HG03196 (cell line): Measurements from ENCODE around the gene ZNF503.

ENCODE experiments used
- ATAC-seq: cut with Tn5 transposase; IDR thresholded peaks from one replicate; pipeline ENCODE4 v1.9.1; 2021; ENCODE audit not compliant: unreplicated experiment

ZNF503 gene

DNA sequence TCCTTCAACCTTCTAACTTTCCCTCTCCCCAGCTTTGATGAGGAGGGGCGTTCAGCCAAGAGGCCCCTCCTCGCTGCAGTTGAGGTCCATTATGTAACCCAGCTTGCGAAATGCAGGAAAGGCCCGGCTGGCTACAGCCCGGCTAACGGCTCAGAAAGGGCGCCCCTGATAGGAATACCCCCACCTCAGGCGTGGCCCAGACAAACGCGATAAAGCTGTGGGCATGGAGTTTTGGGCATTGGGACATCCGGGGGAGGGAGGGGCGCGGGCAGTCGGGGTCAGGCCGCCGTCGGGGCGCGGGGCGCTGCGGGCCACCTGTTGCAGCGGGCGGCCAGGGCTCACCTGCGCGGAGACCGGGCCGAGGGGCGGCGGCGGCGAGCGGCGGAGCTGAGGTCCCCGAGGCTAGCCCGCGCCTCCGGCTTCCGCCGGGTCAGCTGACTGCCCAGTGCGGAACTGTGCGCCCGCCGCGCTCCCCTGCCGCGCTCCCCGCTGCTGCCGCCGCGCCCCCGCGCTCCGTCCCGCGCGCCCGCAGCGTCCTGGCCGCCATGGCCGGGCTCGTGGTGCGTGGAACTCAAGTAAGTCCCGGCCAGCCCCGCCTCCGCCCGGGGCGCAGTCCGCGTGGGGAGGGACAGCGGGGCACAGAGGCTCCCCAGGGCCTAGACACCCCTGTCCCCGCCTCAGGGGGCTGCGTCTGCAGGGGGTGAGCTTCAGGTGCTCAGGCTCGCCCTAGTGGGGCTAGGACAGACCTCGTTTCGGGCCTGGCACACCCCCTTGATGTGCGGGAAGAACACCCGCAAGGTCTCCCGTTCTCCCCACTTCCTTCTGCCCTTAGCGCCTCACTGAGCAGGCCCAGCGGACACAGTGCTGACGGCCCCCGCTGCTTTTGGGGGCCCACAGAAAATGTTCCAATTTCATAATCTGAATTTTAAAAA is 29.9 kb upstream of the ZNF503 start, which contains the start of gene LRMDA:
Gene LRMDA, plus strand, starts transcription at position 445 of the 932 bp plus-strand sequence.
- ATAC-seq, result no peak

DNA sequence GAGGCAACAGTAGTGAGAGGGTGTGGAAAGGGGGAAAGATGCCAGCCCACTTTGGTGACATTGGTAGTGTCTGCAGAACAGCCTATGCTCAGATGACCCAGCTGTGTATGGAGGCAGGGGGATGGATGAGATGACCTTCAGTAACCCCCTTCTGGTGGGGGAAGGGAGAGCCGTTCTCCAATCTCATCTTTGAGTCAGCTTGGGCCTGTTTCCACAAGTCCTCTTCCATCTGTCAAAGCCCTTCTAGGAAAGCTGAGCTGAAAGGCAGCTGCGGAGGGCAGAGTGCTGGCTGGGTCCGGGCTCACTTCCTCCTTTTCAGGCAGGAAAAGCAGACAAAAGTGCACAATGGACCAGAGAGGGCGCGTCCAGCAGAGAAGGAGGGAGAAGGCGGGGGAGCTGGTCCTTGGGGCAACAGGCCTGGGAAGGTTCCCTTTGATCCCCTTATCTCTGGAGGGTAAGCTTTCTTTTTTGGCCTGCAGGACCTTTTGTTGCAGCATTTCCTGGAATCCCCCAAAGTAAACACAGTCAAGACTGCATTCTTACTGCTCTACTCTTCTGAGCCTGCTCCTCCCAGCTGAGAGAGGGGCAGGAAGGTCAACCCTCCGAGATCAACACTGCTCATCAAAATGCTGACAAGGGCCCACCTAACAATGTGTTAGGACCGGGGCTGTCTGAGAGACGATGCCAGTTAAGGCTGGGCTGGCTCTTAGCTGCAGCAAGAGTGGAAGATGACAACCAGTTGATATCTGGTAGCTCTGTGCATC is 28.6 kb upstream of the ZNF503 start:
- ATAC-seq, result no peak

GRCh38 chr10:75429159-75429827 is 27.7 kb upstream of the ZNF503 start:
- no peak for ATAC-seq

GRCh38 chr10:75428434-75429158 is 27.0 kb upstream of the ZNF503 start:
- no peak for ATAC-seq

- ATAC-seq, result no peak
Measured at GRCh38 chr10:75427951-75428350, 26.4 kb upstream of the ZNF503 start.

- ATAC-seq, result no peak
Measured at GRCh38 chr10:75426880-75427279, 25.3 kb upstream of the ZNF503 start.

DNA sequence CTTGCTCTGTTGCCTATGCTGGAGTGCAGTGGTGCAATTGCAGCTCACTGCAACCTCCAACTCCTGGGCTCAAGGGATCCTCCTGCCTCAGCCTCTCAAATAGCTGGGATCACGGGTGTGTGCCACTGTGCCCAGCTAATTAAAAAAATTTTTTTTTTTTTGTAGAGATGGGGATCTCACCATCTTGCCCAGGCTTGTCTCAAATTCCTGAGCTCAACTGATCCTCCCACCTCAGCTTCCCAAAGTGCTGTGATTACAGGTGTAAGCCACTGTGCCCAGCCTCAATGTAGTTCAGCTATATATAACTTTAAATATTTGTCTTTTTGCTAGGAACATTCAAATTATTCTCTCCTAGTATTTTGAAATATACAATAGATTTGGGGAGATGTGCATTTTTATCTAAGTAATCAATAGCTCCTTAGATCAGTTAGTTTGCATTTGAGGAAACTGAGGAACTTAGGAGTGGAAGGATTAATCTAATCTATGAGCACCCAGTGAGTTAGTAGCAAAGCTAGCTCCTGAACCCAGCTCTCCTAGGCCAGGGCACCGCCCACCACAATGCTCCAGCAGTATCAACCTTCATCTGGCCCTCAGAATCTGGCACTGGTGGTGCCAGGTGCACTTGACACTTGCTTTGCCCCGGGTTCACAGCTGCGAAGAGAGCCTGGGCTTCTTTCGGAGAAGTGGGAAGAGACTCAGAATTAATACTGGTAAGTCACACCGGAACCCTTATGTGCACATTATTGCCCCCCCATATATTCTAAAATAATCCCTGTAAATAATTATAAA is 23.9 kb upstream of the ZNF503 start:
- ATAC-seq, result no peak

GRCh38 chr10:75424571-75424970 is 23.0 kb upstream of the ZNF503 start:
- ATAC-seq, result no peak

GRCh38 chr10:75422913-75423312 is 21.3 kb upstream of the ZNF503 start:
- no peak for ATAC-seq

DNA sequence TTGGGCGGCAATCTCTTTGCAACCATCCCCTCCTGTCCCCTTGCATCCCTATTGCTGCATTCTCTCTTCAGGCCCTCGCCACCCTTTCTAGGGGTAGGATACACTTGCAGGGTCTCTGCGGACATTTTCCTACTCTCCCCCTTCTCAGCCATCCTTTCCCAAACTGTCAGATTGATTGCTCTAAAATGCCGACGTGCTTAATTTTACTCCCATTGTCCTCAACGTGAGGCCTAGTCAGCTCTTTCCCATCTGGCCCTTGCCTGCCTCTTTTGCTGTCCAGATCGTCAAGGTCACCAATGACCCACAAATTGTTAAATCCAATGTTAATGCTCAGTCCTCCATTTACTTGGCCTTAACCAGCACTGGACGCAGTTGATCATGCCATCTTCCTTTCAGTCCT is 17.1 kb upstream of the ZNF503 start:
- ATAC-seq, result no peak

DNA sequence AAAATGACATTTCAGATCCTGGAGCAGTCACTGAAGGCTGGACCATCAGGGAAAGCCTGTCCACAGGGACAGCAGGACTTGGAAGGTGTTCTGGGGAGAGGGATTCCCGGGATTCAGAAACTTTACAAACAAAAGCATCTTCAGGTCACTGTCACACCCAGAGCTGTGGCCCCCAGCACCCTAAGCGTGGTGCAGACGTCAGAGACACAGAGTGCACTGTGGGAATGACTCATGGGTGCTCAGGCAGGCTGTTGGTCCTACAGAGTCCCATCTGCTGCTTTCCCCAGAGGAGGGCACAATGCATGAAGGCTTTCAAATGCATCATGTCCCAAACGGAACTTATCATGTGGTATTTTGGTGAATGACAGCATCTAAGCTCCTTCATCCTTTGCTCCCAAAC is 16.7 kb upstream of the ZNF503 start:
- ATAC-seq, result no peak

GRCh38 chr10:75417522-75417927 is 16.0 kb upstream of the ZNF503 start:
- ATAC-seq, result no peak

- no peak for ATAC-seq
Measured at GRCh38 chr10:75414527-75414926, 13.0 kb upstream of the ZNF503 start.

DNA sequence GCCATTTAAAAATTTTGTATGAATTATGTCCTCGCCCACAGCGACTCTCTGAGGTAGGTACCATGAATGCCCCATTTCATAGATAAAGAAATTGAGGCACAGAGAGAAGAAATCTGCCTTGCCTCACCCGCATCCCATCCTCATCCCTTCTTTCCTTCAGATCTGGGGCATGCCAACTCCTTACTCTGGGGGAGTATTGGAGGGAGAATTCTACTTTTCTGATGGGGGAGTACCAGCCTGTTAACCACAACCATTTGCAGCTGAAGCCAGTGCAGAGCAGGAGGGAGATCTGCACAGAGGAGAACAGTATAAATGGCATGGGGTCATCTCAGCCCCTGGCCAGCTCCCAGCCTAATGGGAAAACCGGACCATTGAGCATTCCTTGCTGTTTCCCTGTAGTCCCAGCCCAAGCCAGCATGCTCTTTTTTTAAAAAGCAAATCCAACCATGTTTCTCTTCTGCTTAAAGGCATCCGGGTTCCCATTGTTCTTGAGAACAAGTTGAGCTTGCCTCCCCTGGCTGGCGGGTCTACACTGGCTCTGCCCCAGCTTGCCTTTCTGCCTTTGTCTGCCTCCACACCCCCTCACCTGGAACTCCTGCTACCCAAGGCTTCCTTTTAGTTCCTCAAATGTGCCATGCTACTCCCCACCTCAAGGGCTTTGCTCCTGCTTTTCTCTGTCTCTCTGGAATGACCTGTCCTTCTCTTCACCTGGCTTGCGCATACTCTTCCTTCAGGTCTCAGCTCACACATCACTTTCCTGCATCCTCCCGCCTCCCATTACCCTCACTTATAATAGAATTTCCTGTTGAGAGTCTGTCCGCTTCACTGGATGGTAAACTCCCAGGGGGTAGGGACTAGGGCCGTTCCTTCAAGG is 8.8 kb upstream of the ZNF503 start:
- ATAC-seq, result no peak

- ATAC-seq, result no peak
Measured at GRCh38 chr10:75408911-75409885, 7.6 kb upstream of the ZNF503 start.

DNA sequence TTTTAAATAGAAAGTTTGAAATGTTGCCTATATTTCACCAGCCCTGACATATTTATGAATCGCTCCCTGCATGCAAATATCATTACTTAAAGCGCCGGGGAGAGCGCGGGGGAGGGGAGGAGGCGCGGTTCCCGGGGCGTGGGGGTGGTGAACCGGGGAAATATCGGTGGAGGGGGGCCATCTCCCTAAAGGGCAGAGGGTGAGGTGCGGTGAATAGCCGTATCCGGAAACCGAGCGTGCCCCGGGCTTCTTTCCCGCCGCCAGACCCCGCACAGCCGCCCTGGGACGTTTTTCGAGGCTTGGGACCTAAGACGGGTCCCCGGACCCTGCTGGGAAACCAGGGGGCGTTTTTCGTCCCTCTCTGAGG is 6.9 kb upstream of the ZNF503 start:
- ATAC-seq, result no peak

GRCh38 chr10:75407713-75408508 is 6.3 kb upstream of the ZNF503 start:
- no peak for ATAC-seq
